Panc1 (cell line): ENCODE results near the gene NOPCHAP1. TPM values are rescaled to one million over a fixed set of nuclear protein-coding genes. Genes with fewer than 3 reads are reported as not detected.
"Not testable (repeated sequence)": the region's sequence is repeated elsewhere in the genome, so short reads cannot be mapped to it uniquely, and the experiment has no call there.

Source experiments
- ATAC-seq: fragments of 200-7000 bp; cut with Tn5 transposase; 2 replicates; pipeline ENCODE4 v1.9.1; 2020; ENCODE audit warnings: mild to moderate bottlenecking, moderate library complexity
- BruUV-seq: library from RNA; stranded (reverse); fragments of 400-500 nt; replicated peaks from 2 replicates; lab custom pipeline; 2021; lab: Mats Ljungman, UMichigan
- CTCF ChIA-PET: fragments of 300-600 bp; sonication (Branson Sonifier 250); formaldehyde crosslinking; loops from one replicate; lab custom pipeline; 2022; ENCODE audit warnings: antibody characterized with exemption; lab: Charles Lee
- POLR2A ChIA-PET: fragments of 300-600 bp; sonication (Branson Sonifier 250); formaldehyde crosslinking; loops from one replicate; lab custom pipeline; 2022; ENCODE audit warnings: antibody characterized with exemption; lab: Charles Lee
- DNase-seq: peaks from one replicate; pipeline ENCODE4 v3.0.0-alpha.2; 2010; ENCODE audit warnings: low read depth, low spot score
- H3K27ac ChIP-seq: 2 replicates; pipeline ENCODE4 v1.5.1; 2011; ENCODE audit warnings: mild to moderate bottlenecking, low read length, inconsistent platforms
- H3K27me3 ChIP-seq: fragments of 200-500 bp; sonication (Bioruptor generic); 2 replicates; pipeline ENCODE4 v1.6.0; 2014; ENCODE audit warnings: low read length, inconsistent platforms; ENCODE audit not compliant: control insufficient read depth, insufficient read depth
- H3K36me3 ChIP-seq: fragments of 200-500 bp; sonication (Bioruptor generic); 2 replicates; pipeline ENCODE4 v1.5.1; 2014; ENCODE audit warnings: inconsistent platforms, mild to moderate bottlenecking, low read length, moderate library complexity; ENCODE audit not compliant: control insufficient read depth, insufficient read depth
- H3K4me1 ChIP-seq: 2 replicates; pipeline ENCODE4 v1.5.1; 2011; ENCODE audit warnings: inconsistent platforms, mild to moderate bottlenecking, low read length, moderate library complexity; ENCODE audit not compliant: control insufficient read depth, insufficient read depth
- H3K4me3 ChIP-seq, 2 experiments: 2 replicates each; pipeline ENCODE4 v1.5.1; 2011 to 2012; ENCODE audit warnings: low read depth in 2 of 2, low read length in 2 of 2, mild to moderate bottlenecking in 2 of 2, inconsistent platforms in 1 of 2, moderate library complexity in 1 of 2
- H3K9me3 ChIP-seq: fragments of 200-500 bp; sonication (Bioruptor generic); 2 replicates; pipeline ENCODE4 v1.5.1; 2014; ENCODE audit warnings: low read depth, mild to moderate bottlenecking, inconsistent platforms, low read length, moderate library complexity; ENCODE audit not compliant: control insufficient read depth, insufficient read depth
- CTCF ChIP-seq: fragments of 450-650 bp; IDR thresholded peaks from 2 replicates; pipeline ENCODE4 v1.5.1; 2017; ENCODE audit warnings: mild to moderate bottlenecking
- POLR2AphosphoS5 ChIP-seq: IDR thresholded peaks from 2 replicates; pipeline ENCODE4 v1.6.1; 2012; ENCODE audit warnings: mild to moderate bottlenecking, low read depth, low read length, moderate library complexity
- REST ChIP-seq, 2 experiments: IDR thresholded peaks; 2 replicates each; pipeline ENCODE4 v1.6.1; 2011 to 2012; ENCODE audit warnings: low read depth in 2 of 2, control low read depth in 1 of 2, low read length in 1 of 2, mild to moderate bottlenecking in 1 of 2, moderate library complexity in 1 of 2; ENCODE audit not compliant: insufficient read depth in 1 of 2
- SIN3A ChIP-seq: IDR thresholded peaks from 2 replicates; pipeline ENCODE4 v1.6.1; 2012; ENCODE audit warnings: low read depth, mild to moderate bottlenecking, low read length, moderate library complexity, borderline replicate concordance; ENCODE audit not compliant: insufficient read depth
- TCF7L2 ChIP-seq: IDR thresholded peaks from 2 replicates; pipeline ENCODE4 v1.6.1; 2011; ENCODE audit warnings: mild to moderate bottlenecking, low read depth, low read length, inconsistent platforms
- in situ Hi-C: cut with HindIII; loops from 2 replicates; pipeline ENCODE4 v1.10.0; 2016; ENCODE audit warnings: low sequenced_read_pairs, low pct_unique_long_range_greater_than_20kb
- intact Hi-C: fragments of 100-400 bp; cut with micrococcal nuclease; formaldehyde crosslinking; loops from one replicate; pipeline ENCODE4 v1.10.0; 2022; ENCODE audit not compliant: unreplicated experiment
- total RNA-seq: library from RNA; stranded (reverse); gene quantifications from one replicate; pipeline ENCODE4 v1.2.1, GENCODE V29; 2021; ENCODE audit not compliant: unreplicated experiment

Gene NOPCHAP1
- total RNA-seq, 1 experiment from 2014 or later, result 24.0 TPM

- Histone ChIP-seq H3K27ac (no peak overlapping the region), H3K36me3 (no peaks in the 10 kb centered on the region), H3K4me1 (no peaks in the 10 kb centered on the region), H3K9me3 (no peaks in the 10 kb centered on the region), H3K27me3 (no peaks in the 10 kb centered on the region), H3K4me3 (no peak overlapping the region)
- TF ChIP-seq SIN3A (no peak), TCF7L2 (no peak), POLR2AphosphoS5 (no peak), REST (IDR thresholded peaks at IDR 0.05; ENCODE audit: insufficient read depth in 1 of 2, low read depth in 2 of 2, low read length in 1 of 2) (no peak), CTCF (no peak)
- intact Hi-C loops, result no loop called here
- ChIA-PET CTCF (interaction anchor here (0.7 kb wide), 1 partner anchor 441 kb away, joined by 4 read pairs; no protein-coding TSS in a partner anchor), POLR2A (no interaction called here)
- no peak for DNase-seq
- in situ Hi-C loops, result no loop called here
- ATAC-seq, result no peak
- no TSS peak for BruUV-seq
Observed at GRCh38 chr12:104942075-104942474, 44.0 kb upstream of the NOPCHAP1 start.

GRCh38 chr12:104943401-104943800 lies 42.7 kb upstream of the NOPCHAP1 start:
- in situ Hi-C loops, DNase-seq, POLR2A ChIA-PET, BruUV-seq, H3K27ac ChIP-seq, H3K27me3 ChIP-seq, H3K4me1 ChIP-seq, intact Hi-C loops, H3K36me3 ChIP-seq, H3K9me3 ChIP-seq, H3K4me3 ChIP-seq, CTCF ChIA-PET, ATAC-seq: not testable (repeated sequence)

- ChIA-PET POLR2A (no interaction called here), CTCF (no interaction called here)
- no peak overlapping the region for H3K27ac ChIP-seq
- H3K36me3 ChIP-seq, result no peaks in the 10 kb centered on the region
- intact Hi-C loops (no loop called here), in situ Hi-C loops (no loop called here)
- DNase-seq, result no peak
- H3K4me1 ChIP-seq, result no peaks in the 10 kb centered on the region
- BruUV-seq, result no TSS peak
- H3K9me3 ChIP-seq, result no peaks in the 10 kb centered on the region
- H3K27me3 ChIP-seq, result no peaks in the 10 kb centered on the region
- no peak for ATAC-seq
- TF ChIP-seq POLR2AphosphoS5 (no peak), TCF7L2 (no peak), REST (IDR thresholded peaks at IDR 0.05; ENCODE audit: insufficient read depth in 1 of 2, low read depth in 2 of 2, low read length in 1 of 2) (no peak), CTCF (no peak), SIN3A (no peak)
- H3K4me3 ChIP-seq, result no peak overlapping the region
Observed at GRCh38 chr12:104944252-104944651, 41.9 kb upstream of the NOPCHAP1 start.

GRCh38 chr12:104948716-104949115 lies 37.4 kb upstream of the NOPCHAP1 start:
- DNase-seq, intact Hi-C loops, CTCF ChIA-PET, H3K27me3 ChIP-seq, H3K36me3 ChIP-seq, BruUV-seq, H3K4me3 ChIP-seq, in situ Hi-C loops, POLR2A ChIA-PET, H3K27ac ChIP-seq, ATAC-seq, H3K9me3 ChIP-seq: not testable (repeated sequence)
- peaks cover 13% of the 10 kb centered on the region for H3K4me1 ChIP-seq
